ENCODE results near the gene TBCC.

TBCC gene

DNA sequence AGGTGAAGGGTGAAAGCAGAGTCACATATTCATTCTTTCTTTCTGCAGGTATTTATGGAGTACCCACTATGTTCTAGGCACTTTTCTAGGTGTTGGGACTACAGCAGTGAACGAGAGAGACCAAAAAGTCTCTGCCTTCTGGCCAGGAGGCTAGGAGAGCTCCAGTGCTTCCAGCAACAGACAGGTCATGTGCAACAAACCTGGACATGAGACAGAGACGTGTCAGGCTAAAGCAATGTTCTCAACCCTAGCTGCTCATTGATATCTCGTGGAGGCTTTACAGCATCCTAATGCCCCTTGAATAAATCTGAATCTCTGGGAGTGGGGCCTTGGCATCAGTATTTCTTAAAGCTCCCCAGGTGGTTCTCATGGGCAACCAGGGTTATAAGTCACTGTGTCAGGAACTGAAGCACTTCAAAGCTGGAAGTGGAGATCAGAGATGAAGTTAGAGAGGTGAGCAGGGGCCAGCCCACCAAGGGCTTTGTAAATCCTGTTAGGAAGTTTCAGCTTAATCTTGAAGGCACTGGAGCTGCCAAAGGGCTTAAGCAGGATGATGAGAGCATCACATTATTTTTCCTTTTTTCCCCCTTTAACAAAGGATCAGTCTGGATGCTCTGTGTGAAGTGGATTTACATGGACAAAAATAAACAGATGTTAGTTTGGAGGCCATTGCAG lies 13.0 kb upstream of the TBCC start:
- no peak for TF ChIP-seq EZH2phosphoT487 (IDR thresholded peaks at IDR 0.05; ENCODE audit: low read depth)
- TF ChIP-seq, protein P1, sequence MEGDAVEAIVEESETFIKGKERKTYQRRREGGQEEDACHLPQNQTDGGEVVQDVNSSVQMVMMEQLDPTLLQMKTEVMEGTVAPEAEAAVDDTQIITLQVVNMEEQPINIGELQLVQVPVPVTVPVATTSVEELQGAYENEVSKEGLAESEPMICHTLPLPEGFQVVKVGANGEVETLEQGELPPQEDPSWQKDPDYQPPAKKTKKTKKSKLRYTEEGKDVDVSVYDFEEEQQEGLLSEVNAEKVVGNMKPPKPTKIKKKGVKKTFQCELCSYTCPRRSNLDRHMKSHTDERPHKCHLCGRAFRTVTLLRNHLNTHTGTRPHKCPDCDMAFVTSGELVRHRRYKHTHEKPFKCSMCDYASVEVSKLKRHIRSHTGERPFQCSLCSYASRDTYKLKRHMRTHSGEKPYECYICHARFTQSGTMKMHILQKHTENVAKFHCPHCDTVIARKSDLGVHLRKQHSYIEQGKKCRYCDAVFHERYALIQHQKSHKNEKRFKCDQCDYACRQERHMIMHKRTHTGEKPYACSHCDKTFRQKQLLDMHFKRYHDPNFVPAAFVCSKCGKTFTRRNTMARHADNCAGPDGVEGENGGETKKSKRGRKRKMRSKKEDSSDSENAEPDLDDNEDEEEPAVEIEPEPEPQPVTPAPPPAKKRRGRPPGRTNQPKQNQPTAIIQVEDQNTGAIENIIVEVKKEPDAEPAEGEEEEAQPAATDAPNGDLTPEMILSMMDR (IDR thresholded peaks at IDR 0.05; ENCODE audit: low read depth, low read length): no peak
- Histone ChIP-seq H4K20me1 (ENCODE audit: insufficient read depth, low read length) (no peaks in the 10 kb centered on the region), H3K27ac (ENCODE audit: low read length) (no peak overlapping the region)

DNA sequence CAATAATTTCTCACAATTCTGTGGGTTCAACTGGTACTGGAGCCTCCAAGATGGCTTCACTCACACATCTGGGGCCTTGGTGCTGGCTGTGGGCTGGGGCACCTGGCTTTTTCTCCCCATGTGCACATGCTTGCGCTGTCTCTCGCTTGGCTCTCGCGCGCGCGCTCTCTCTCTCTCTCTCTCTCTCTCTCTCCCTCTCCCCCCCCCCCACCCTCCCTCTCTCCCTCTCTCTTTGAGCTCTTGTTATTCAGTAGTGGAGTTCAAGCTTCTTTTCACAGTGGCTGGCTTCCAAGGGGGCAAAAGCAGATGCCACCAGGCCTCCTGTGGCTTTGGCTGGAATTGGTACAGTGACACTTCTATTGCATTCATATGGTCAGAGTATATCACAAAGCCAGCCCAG lies 10.8 kb upstream of the TBCC start:
- Histone ChIP-seq H3K27ac (ENCODE audit: low read length) (no peak overlapping the region), H3K4me3 (ENCODE audit: low read length) (no peak overlapping the region), H4K20me1 (ENCODE audit: insufficient read depth, low read length) (no peaks in the 10 kb centered on the region)

More for the DNA sequence above, 13.0 kb upstream of the TBCC start:
- no peaks in the 10 kb centered on the region for H3K4me1 ChIP-seq (ENCODE audit: low read length)
- H3K27me3 ChIP-seq (ENCODE audit: low read depth, low read length): no peaks in the 10 kb centered on the region
- no peaks in the 10 kb centered on the region for H3K36me3 ChIP-seq (replicated peaks; ENCODE audit: low read depth, low read length)
- no peak overlapping the region for H3K4me3 ChIP-seq (ENCODE audit: low read length)
- H2AFZ ChIP-seq (ENCODE audit: low read depth, low read length): no peak overlapping the region
- no peaks in the 10 kb centered on the region for H3K79me2 ChIP-seq (ENCODE audit: low read length)
- H3K4me2 ChIP-seq (ENCODE audit: low read length): no peak overlapping the region
- no peaks in the 10 kb centered on the region for H3K9me3 ChIP-seq (ENCODE audit: insufficient read depth, low read length)
- H3K9ac ChIP-seq (ENCODE audit: low read length): no peak overlapping the region

DNA sequence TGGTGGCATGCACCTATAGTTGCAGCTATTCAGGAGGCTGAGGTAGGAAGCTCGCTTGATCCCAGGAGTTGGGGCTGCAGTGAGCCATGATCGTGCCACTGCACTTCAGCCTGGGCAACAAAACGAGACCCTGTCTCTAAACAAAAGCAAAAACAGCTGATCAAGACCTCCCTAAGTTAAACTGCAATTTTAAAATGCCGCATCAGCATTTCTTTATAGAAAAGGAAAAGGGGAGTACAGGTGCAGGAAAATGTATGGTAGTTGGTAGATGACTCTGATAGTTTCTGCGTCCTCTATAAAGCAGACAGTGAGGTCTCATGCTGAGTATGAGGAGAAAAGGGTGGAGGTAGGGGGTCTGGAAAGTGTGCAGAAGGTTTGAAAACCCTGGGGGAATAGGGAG lies 8.9 kb upstream of the TBCC start:
- H3K9me3 ChIP-seq (ENCODE audit: insufficient read depth, low read length): no peaks in the 10 kb centered on the region
- H4K20me1 ChIP-seq (ENCODE audit: insufficient read depth, low read length): no peaks in the 10 kb centered on the region
- H3K36me3 ChIP-seq (replicated peaks; ENCODE audit: low read depth, low read length): peaks cover 4% of the 10 kb centered on the region
- no peak overlapping the region for H3K4me3 ChIP-seq (ENCODE audit: low read length)
- no peak overlapping the region for H3K9ac ChIP-seq (ENCODE audit: low read length)
- H3K27ac ChIP-seq (ENCODE audit: low read length): no peak overlapping the region
- no peak overlapping the region for H3K4me2 ChIP-seq (ENCODE audit: low read length)
- H3K4me1 ChIP-seq (ENCODE audit: low read length): no peaks in the 10 kb centered on the region
- no peak overlapping the region for H2AFZ ChIP-seq (ENCODE audit: low read depth, low read length)
- no peak for TF ChIP-seq EZH2phosphoT487 (IDR thresholded peaks at IDR 0.05; ENCODE audit: low read depth)
- TF ChIP-seq, protein P1 (IDR thresholded peaks at IDR 0.05; ENCODE audit: low read depth, low read length): no peak
- no peaks in the 10 kb centered on the region for H3K79me2 ChIP-seq (ENCODE audit: low read length)
- no peaks in the 10 kb centered on the region for H3K27me3 ChIP-seq (ENCODE audit: low read depth, low read length)

More for the DNA sequence above, 10.8 kb upstream of the TBCC start:
- Histone ChIP-seq H3K79me2 (ENCODE audit: low read length) (no peaks in the 10 kb centered on the region), H3K9me3 (ENCODE audit: insufficient read depth, low read length) (no peaks in the 10 kb centered on the region), H3K9ac (ENCODE audit: low read length) (no peak overlapping the region), H3K27me3 (ENCODE audit: low read depth, low read length) (no peaks in the 10 kb centered on the region), H3K36me3 (replicated peaks; ENCODE audit: low read depth, low read length) (peaks cover 4% of the 10 kb centered on the region), H3K4me1 (ENCODE audit: low read length) (no peaks in the 10 kb centered on the region), H3K4me2 (ENCODE audit: low read length) (no peak overlapping the region), H2AFZ (ENCODE audit: low read depth, low read length) (no peak overlapping the region)
- TF ChIP-seq, protein P1 (IDR thresholded peaks at IDR 0.05; ENCODE audit: low read depth, low read length): no peak
- TF ChIP-seq EZH2phosphoT487 (IDR thresholded peaks at IDR 0.05; ENCODE audit: low read depth): no peak

DNA sequence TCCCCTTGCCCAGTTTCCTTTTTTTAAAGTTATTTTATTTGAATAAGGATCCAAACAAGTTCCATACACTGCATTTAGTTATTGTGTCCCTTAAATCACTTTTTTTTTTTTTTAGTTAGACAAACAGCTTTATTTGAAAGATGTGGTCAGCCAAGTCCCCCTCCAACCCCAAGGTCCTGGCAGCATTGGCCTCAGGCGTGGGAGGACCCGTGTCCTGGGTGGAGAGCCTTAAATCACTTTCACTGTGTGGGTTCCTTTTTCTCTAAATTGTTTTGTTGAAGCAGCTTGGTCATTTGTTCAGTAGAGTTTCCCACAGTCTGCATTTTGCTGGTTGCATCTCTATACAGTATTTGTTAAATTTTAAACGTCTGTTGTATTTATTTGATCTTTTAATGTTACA lies 5.2 kb upstream of the TBCC start:
- H3K9ac ChIP-seq (ENCODE audit: low read length): no peak overlapping the region
- peaks cover 4% of the 10 kb centered on the region for H3K36me3 ChIP-seq (replicated peaks; ENCODE audit: low read depth, low read length)
- no peaks in the 10 kb centered on the region for H3K79me2 ChIP-seq (ENCODE audit: low read length)
- H3K4me2 ChIP-seq (ENCODE audit: low read length): no peak overlapping the region
- TF ChIP-seq, protein P1 (IDR thresholded peaks at IDR 0.05; ENCODE audit: low read depth, low read length): no peak
- no peak for TF ChIP-seq EZH2phosphoT487 (IDR thresholded peaks at IDR 0.05; ENCODE audit: low read depth)
- no peaks in the 10 kb centered on the region for H4K20me1 ChIP-seq (ENCODE audit: insufficient read depth, low read length)
- no peak overlapping the region for H3K4me3 ChIP-seq (ENCODE audit: low read length)
- H3K27me3 ChIP-seq (ENCODE audit: low read depth, low read length): no peaks in the 10 kb centered on the region
- no peak overlapping the region for H3K27ac ChIP-seq (ENCODE audit: low read length)
- H2AFZ ChIP-seq (ENCODE audit: low read depth, low read length): no peak overlapping the region
- peaks cover 16% of the 10 kb centered on the region for H3K4me1 ChIP-seq (ENCODE audit: low read length)
- H3K9me3 ChIP-seq (ENCODE audit: insufficient read depth, low read length): no peaks in the 10 kb centered on the region

Measured in OCI-LY3 (cell line).